Measurements from ENCODE around the gene INSR. TPM values are rescaled to one million over a fixed set of nuclear protein-coding genes. Genes with fewer than 3 reads are reported as not detected.

Gene INSR
- total RNA-seq, 1 donor from 2014 or later, result 14.1 TPM

DNA sequence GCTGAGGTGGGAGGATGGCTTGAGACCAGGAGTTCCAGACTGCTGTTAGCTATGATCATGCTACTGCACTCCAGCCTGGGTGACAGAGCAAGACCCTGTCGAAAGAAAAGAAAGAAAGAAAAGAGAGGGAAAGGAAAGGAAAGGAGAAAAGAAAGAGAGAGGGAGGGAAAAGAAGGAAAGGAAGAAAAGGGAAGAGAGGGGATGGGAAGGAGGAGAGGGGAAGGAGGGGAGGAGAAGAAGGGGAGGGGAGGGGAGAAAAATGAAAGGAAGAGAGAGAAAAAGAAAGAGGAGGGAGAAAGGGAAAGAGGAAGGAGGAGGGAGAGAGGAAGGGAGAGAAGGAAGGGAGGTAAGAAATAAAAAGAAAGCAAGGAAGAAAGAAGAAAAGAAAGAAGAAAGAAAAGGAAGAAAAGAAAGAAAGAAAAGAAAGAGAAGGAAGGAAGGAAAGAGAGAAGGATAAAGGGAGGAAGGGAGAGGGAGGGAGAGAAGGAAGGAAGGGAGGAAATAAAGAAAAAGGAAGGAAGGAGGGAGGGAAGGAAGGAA lies 44.1 kb downstream of the INSR start:
- H3K4me1 Mint-ChIP-seq, result no peaks in the 10 kb centered on the region
- no peak for DNase-seq (ENCODE audit: low read depth, low spot score)
- H3K4me3 Mint-ChIP-seq, result no peak overlapping the region
- TF ChIP-seq, protein P1, sequence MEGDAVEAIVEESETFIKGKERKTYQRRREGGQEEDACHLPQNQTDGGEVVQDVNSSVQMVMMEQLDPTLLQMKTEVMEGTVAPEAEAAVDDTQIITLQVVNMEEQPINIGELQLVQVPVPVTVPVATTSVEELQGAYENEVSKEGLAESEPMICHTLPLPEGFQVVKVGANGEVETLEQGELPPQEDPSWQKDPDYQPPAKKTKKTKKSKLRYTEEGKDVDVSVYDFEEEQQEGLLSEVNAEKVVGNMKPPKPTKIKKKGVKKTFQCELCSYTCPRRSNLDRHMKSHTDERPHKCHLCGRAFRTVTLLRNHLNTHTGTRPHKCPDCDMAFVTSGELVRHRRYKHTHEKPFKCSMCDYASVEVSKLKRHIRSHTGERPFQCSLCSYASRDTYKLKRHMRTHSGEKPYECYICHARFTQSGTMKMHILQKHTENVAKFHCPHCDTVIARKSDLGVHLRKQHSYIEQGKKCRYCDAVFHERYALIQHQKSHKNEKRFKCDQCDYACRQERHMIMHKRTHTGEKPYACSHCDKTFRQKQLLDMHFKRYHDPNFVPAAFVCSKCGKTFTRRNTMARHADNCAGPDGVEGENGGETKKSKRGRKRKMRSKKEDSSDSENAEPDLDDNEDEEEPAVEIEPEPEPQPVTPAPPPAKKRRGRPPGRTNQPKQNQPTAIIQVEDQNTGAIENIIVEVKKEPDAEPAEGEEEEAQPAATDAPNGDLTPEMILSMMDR (conservative IDR thresholded peaks at IDR 0.05), result no peak
- peaks cover 8% of the 10 kb centered on the region for H3K36me3 Mint-ChIP-seq (ENCODE audit: low read depth)
- H3K27me3 Mint-ChIP-seq (ENCODE audit: low read depth), result no peaks in the 10 kb centered on the region
- no peak overlapping the region for H3K27ac Mint-ChIP-seq (ENCODE audit: unreplicated experiment)
- peaks cover 2% of the 10 kb centered on the region for H3K9me3 Mint-ChIP-seq

DNA sequence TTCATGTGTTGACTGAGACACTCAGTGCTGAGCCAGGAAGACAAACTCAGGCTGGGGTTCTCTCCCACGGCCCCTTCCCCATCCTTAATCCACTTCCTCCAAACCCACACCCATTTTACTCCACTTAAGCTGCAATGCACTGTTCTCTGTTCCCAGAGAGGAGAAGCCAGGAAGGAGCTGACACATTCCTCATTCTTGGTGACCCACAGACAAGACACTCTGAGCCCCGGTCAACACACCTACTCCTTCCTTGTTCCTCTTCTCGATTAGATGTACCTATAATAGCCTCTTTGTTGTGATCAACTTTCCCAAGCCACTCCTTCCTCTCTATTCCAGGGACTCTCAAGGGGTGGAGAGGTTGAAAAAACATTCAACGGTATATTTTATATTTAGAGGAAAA lies 47.1 kb downstream of the INSR start:
- Mint-ChIP-seq H3K36me3 (ENCODE audit: low read depth) (peaks cover 6% of the 10 kb centered on the region), H3K9me3 (peaks cover 2% of the 10 kb centered on the region), H3K27me3 (ENCODE audit: low read depth) (no peaks in the 10 kb centered on the region), H3K27ac (ENCODE audit: unreplicated experiment) (no peak overlapping the region), H3K4me1 (peaks cover 4% of the 10 kb centered on the region), H3K4me3 (no peak overlapping the region)
- TF ChIP-seq, protein P1 (conservative IDR thresholded peaks at IDR 0.05), result no peak
- DNase-seq (ENCODE audit: low read depth, low spot score), result no peak

DNA sequence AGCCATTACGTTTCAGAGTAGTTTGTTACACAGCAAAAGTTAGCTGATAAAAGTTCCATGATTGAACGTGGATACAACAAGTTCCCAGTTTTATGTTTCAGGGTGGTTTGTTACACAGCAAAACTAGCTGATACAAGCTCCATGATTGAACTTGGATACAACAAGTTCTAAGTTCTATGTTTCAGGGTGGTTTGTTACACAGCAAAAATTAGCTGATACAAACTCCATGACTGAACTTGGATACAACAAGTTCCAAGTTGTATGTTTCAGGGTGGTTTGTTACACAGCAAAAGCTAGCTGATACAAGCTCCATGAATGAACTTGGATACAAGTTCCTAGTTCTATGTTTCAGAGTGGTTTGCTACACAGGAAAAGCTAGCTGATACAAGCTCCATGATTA lies 47.6 kb downstream of the INSR start:
- Mint-ChIP-seq H3K36me3 (ENCODE audit: low read depth) (peaks cover 6% of the 10 kb centered on the region), H3K27me3 (ENCODE audit: low read depth) (no peaks in the 10 kb centered on the region), H3K4me1 (peaks cover 4% of the 10 kb centered on the region), H3K27ac (ENCODE audit: unreplicated experiment) (no peak overlapping the region), H3K9me3 (peaks cover 2% of the 10 kb centered on the region), H3K4me3 (no peak overlapping the region)
- no peak for DNase-seq (ENCODE audit: low read depth, low spot score)
- TF ChIP-seq, protein P1 (conservative IDR thresholded peaks at IDR 0.05), result no peak

DNA sequence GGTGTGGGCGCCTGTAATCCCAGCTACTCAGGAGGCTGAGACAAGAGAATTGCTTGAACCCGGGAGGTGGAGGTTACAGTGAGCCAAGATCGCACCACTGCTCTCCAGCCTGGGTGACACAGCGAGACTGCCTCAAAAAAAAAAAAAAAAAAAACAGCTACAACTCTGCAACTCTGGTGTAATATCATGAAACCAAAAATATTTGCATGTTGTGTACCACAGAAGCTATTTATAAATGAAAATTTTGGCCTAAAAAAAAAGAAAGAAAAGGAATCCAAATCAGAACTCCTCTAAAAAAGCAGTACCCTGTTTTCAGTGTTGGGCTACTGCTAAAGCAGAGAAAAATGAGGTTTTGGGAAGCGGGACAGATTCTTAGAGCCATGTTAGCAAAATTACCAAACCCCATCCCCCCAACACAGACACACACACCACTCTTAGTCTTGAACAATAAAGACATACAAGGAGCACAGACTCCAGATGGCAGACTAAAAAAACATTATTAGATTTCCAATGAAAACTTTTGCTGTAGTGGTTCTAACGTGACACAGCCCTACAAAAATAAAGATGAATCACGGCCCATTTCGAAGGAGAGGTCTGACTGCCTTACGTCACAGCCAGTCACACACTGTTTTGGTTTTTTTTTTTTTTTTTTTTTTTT lies 51.5 kb downstream of the INSR start:
- TF ChIP-seq, protein P1 (conservative IDR thresholded peaks at IDR 0.05), result no peak
- DNase-seq (ENCODE audit: low read depth, low spot score), result no peak
- H3K27me3 Mint-ChIP-seq (ENCODE audit: low read depth), result no peaks in the 10 kb centered on the region
- H3K27ac Mint-ChIP-seq (ENCODE audit: unreplicated experiment), result no peak overlapping the region
- peaks cover 8% of the 10 kb centered on the region for H3K36me3 Mint-ChIP-seq (ENCODE audit: low read depth)
- peaks cover 4% of the 10 kb centered on the region for H3K4me1 Mint-ChIP-seq
- H3K4me3 Mint-ChIP-seq, result no peak overlapping the region
- peaks cover 9% of the 10 kb centered on the region for H3K9me3 Mint-ChIP-seq

DNA sequence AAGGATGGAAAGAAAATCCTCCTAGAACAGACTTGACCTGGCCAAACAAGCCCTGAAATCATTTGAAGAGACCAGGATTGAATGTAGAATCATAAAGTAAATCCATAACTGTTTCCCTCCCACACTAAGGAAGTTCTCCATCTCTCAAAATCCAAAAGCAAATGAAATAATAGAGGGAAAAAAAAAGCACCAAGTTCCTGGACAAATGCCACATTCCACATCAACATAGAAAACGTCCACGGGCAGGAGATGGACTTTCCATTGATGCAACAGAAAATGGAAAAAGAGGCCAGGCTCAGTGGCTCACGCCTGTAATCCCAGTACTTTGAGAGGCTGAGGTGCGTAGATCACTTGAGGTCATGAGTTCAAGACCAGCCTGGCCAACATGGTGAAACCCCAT lies 56.2 kb downstream of the INSR start:
- Mint-ChIP-seq H3K27ac (ENCODE audit: unreplicated experiment) (no peak overlapping the region), H3K4me3 (no peak overlapping the region), H3K4me1 (peaks cover 4% of the 10 kb centered on the region), H3K27me3 (ENCODE audit: low read depth) (no peaks in the 10 kb centered on the region), H3K9me3 (peaks cover 7% of the 10 kb centered on the region), H3K36me3 (ENCODE audit: low read depth) (peaks cover 5% of the 10 kb centered on the region)
- TF ChIP-seq, protein P1 (conservative IDR thresholded peaks at IDR 0.05), result no peak
- no peak for DNase-seq (ENCODE audit: low read depth, low spot score)
